GM12878 (cell line): Measurements from ENCODE around the gene GPC6. TPM values are rescaled to one million over a fixed set of nuclear protein-coding genes. Genes with fewer than 3 reads are reported as not detected.

Source experiments
- ATAC-seq: fragments of 200-7000 bp; cut with Tn5 transposase; 3 replicates; pipeline ENCODE4 v1.9.1; 2020; ENCODE audit warnings: mild to moderate bottlenecking, moderate library complexity
- BruUV-seq: library from RNA; stranded (reverse); fragments of 400-500 nt; replicated peaks from 2 replicates; lab custom pipeline; 2021; lab: Mats Ljungman, UMichigan
- CTCF ChIA-PET: fragments of 300-600 bp; sonication (Branson Sonifier 250); formaldehyde crosslinking; extraction: SDS; loops from one replicate; lab custom pipeline; 2021; ENCODE audit warnings: inconsistent platforms; lab: Yijun Ruan, JAX
- POLR2A ChIA-PET: fragments of 350-600 bp; formaldehyde crosslinking; extraction: SDS; loops from one replicate; lab custom pipeline; 2021; ENCODE audit warnings: inconsistent platforms; lab: Charles Lee
- RAD21 ChIA-PET: fragments of 300-600 bp; sonication (Branson Sonifier 250); formaldehyde crosslinking; loops from one replicate; lab custom pipeline; 2023; ENCODE audit warnings: antibody characterized with exemption; ENCODE audit not compliant: unreplicated experiment; lab: Charles Lee
- SMC1A ChIA-PET: fragments of 300-600 bp; sonication (Branson Sonifier 250); formaldehyde crosslinking; loops from one replicate; lab custom pipeline; 2023; ENCODE audit not compliant: unreplicated experiment, uncharacterized antibody; lab: Charles Lee
- DNase-seq: peaks from one replicate; pipeline ENCODE4 v3.0.0-alpha.2; 2011; ENCODE audit warnings: low read depth, low spot score
- FAIRE-seq: peaks from 3 replicates; lab custom pipeline; 2011; peaks lifted over from hg19 to GRCh38; lab: Jason Lieb, UNC
- H2AFZ ChIP-seq: 2 replicates; pipeline ENCODE4 v1.6.0; 2011; ENCODE audit warnings: low read depth, low read length, control low read depth; ENCODE audit not compliant: control insufficient read depth
- H3K27ac ChIP-seq: 2 replicates; pipeline ENCODE4 v1.5.1; 2011; ENCODE audit warnings: control low read depth; ENCODE audit not compliant: control insufficient read depth, insufficient read depth
- H3K27me3 ChIP-seq, 2 experiments: replicated peaks in 1 of 2; 2 replicates each; pipeline versions ENCODE4 v1.6.0 to v1.6.1; 2011; ENCODE audit warnings: low read length in 1 of 2; ENCODE audit not compliant: control insufficient read depth in 2 of 2, insufficient read depth in 2 of 2
- H3K36me3 ChIP-seq, 2 experiments: 2 replicates each; pipeline ENCODE4 v1.5.1; 2011; ENCODE audit warnings: low read length in 1 of 2; ENCODE audit not compliant: control insufficient read depth in 2 of 2, insufficient read depth in 2 of 2
- H3K4me1 ChIP-seq: 2 replicates; pipeline ENCODE4 v1.6.1; 2011; ENCODE audit warnings: mild to moderate bottlenecking, low read length, moderate library complexity, mixed read lengths; ENCODE audit not compliant: control insufficient read depth, insufficient read depth
- H3K4me2 ChIP-seq: 2 replicates; pipeline ENCODE4 v1.6.0; 2011; ENCODE audit warnings: control low read depth; ENCODE audit not compliant: control insufficient read depth, insufficient read depth
- H3K4me3 ChIP-seq: fragments of 200-600 bp; sonication (generic); 2 replicates; pipeline ENCODE4 v1.5.1; 2016
- H3K79me2 ChIP-seq: 2 replicates; pipeline ENCODE4 v1.6.0; 2011; ENCODE audit warnings: low read length; ENCODE audit not compliant: control insufficient read depth, insufficient read depth
- H3K9ac ChIP-seq: 2 replicates; pipeline ENCODE4 v1.8.0; 2011; ENCODE audit warnings: low read length, control low read depth, mixed read lengths; ENCODE audit not compliant: control insufficient read depth, insufficient read depth
- H3K9me3 ChIP-seq: replicated peaks from 3 replicates; pipeline ENCODE4 v1.5.1; 2011; ENCODE audit warnings: mild to moderate bottlenecking, low read length; ENCODE audit not compliant: control insufficient read depth, insufficient read depth
- H4K20me1 ChIP-seq: 2 replicates; pipeline ENCODE4 v1.6.0; 2011; ENCODE audit not compliant: control insufficient read depth, insufficient read depth
- ATF7 ChIP-seq: fragments of 450-650 bp; IDR thresholded peaks from 2 replicates; pipeline ENCODE4 v1.6.1; 2016; ENCODE audit warnings: low read depth, mild to moderate bottlenecking
- CBFB ChIP-seq: IDR thresholded peaks from 2 replicates; pipeline ENCODE4 v1.6.1; 2016; ENCODE audit warnings: antibody characterized with exemption, low read depth
- EZH2 ChIP-seq: IDR thresholded peaks from 2 replicates; pipeline ENCODE4 v1.6.1; 2012; ENCODE audit warnings: low read depth, mild to moderate bottlenecking, control low read depth, inconsistent platforms, low read length, borderline replicate concordance; ENCODE audit not compliant: control insufficient read depth
- IKZF1 ChIP-seq: fragments of 450-650 bp; conservative IDR thresholded peaks from 2 replicates; pipeline ENCODE4 v1.6.1; 2017; ENCODE audit warnings: antibody characterized with exemption, mild to moderate bottlenecking
- LARP7 ChIP-seq: fragments of 450-650 bp; IDR thresholded peaks from 2 replicates; pipeline ENCODE4 v1.6.1; 2017; ENCODE audit warnings: mild to moderate bottlenecking
- MEF2A ChIP-seq: IDR thresholded peaks from 2 replicates; pipeline ENCODE4 v1.6.1; 2011; ENCODE audit warnings: low read depth, mild to moderate bottlenecking, low read length, moderate library complexity; ENCODE audit not compliant: insufficient read depth
- PAX5 ChIP-seq: IDR thresholded peaks from 2 replicates; pipeline ENCODE4 v1.6.1; 2011; ENCODE audit warnings: low read depth, low read length, borderline replicate concordance
- SIN3A ChIP-seq: IDR thresholded peaks from 2 replicates; pipeline ENCODE4 v1.6.1; 2012; ENCODE audit warnings: low read depth, low read length, improper control_type of control experiment
- WGBS: methylation state at CpG from one replicate; pipeline ENCODE4 v1.1.6; 2016; ENCODE audit warnings: low lambda C conversion rate; ENCODE audit not compliant: insufficient replicate concordance, insufficient coverage; ENCODE audit errors: missing lambda C conversion rate; 5-methylcytosine and 5-hydroxymethylcytosine counted together
- in situ Hi-C: fragments of 300-500 bp; cut with MboI; formaldehyde crosslinking; loops from 9 replicates; pipeline ENCODE4 v1.14.3; 2018; ENCODE audit warnings: mixed read lengths
- intact Hi-C: fragments of 100-400 bp; cut with micrococcal nuclease; formaldehyde crosslinking; loops from one replicate; pipeline ENCODE4 v1.14.2; 2022; ENCODE audit not compliant: unreplicated experiment
- polyA plus RNA-seq, 11 experiments: library from polyadenylated mRNA; depleted of rRNA in 4 of 11; unstranded in 6 of 11; stranded (reverse) in 5 of 11; fragments of >200 nt; fragmentation: Nextera tagmentation in 4 of 11; fragmentation: Illumina TruSeq in 1 of 11; extraction: Ambion mirVana in 4 of 11; extraction: Trizol in 1 of 11; gene quantifications; 1 replicate in 1 of 11; 2 replicates in 10 of 11; pipeline versions ENCODE4 v1.2.1 to v1.2.3, GENCODE V29; 2011 to 2016; ENCODE audit warnings: inconsistent platforms in 2 of 11, missing spikeins in 2 of 11, low read depth in 1 of 11
- total RNA-seq, 4 experiments: library from RNA; depleted of rRNA in 3 of 4; stranded (reverse); fragments of >200 nt in 3 of 4; fragmentation: Illumina TruSeq in 1 of 4; extraction: Trizol in 1 of 4; gene quantifications; 2 replicates each; pipeline versions ENCODE4 v1.2.1 to v1.2.3, GENCODE V29; 2013 to 2021
- TF ChIP-seq, protein P1 (sequence below): fragments of 450-650 bp; IDR thresholded peaks from 2 replicates; pipeline ENCODE4 v1.6.1; 2018; ENCODE audit warnings: borderline replicate concordance, mild to moderate bottlenecking; ENCODE audit not compliant: partially characterized antibody
- TF ChIP-seq, protein P2 (sequence below): fragments of 450-650 bp; conservative IDR thresholded peaks from 2 replicates; pipeline ENCODE4 v1.6.1; 2017; ENCODE audit warnings: mild to moderate bottlenecking, moderate library complexity
- TF ChIP-seq, protein P3 (sequence below): fragments of 450-650 bp; IDR thresholded peaks from 2 replicates; pipeline ENCODE4 v1.6.1; 2017; ENCODE audit warnings: mild to moderate bottlenecking
- TF ChIP-seq, protein P4 (sequence below): fragments of 150-350 bp; IDR thresholded peaks from 2 replicates; pipeline ENCODE4 v1.6.1; 2016; ENCODE audit warnings: low read depth, low read length

Gene GPC6
- total and polyA plus RNA-seq, 10 of the 15 experiments (the other 5 are each of a cell fraction or from before 2014, with no cell fraction given) = 0.03 to 0.04 (median 0.03) TPM; not detected in 7

DNA sequence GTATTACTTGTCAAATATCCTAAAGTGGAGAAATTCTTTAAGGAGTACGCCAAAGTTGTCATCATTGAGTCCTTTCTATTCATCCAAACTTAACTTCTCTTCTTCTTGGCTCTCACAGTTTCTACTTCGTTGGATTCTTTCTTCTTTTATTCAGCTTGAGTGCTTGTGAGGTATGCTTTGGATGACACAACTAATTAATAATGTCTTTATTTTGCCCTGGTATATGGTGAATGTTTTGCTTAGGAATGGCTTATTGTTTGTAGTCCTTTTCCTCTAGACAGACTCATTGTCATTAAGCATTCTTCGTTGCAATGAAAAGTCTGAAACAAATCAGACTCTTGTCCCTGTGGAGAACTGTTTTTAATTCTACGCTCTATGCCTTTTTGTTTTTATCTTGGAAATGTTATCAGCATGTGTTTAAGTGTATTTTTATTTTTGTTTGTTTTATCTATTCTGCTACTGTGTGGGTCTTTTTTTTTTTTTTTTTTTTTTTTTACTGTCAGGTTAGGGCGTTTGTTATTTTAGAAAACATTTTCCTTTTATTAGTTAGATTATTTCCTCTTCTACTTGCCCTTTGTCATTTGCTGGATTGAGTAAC is 471.5 kb downstream of the GPC6 start:
- no peaks in the 10 kb centered on the region for H3K4me1 ChIP-seq
- RAD21 ChIA-PET = no interaction called here
- SMC1A ChIA-PET = no interaction called here
- no peak for ATAC-seq
- 0% methylated on average over 5 of the region's 5 CpGs for WGBS
- H3K9me3 ChIP-seq = no peaks in the 10 kb centered on the region
- intact Hi-C loops (no loop called here), in situ Hi-C loops (no loop called here)
- no peak overlapping the region for H3K9ac ChIP-seq
- H3K27me3 ChIP-seq = no peaks in the 10 kb centered on the region
- POLR2A ChIA-PET = no interaction called here
- H2AFZ ChIP-seq = no peak overlapping the region
- H3K27ac ChIP-seq = no peak overlapping the region
- no peaks in the 10 kb centered on the region for H3K79me2 ChIP-seq
- no peaks in the 10 kb centered on the region for H4K20me1 ChIP-seq
- BruUV-seq = no TSS peak
- no peak overlapping the region for H3K4me2 ChIP-seq
- no peak for DNase-seq
- CTCF ChIA-PET = no interaction called here
- no peak for FAIRE-seq
- H3K36me3 ChIP-seq = no peaks in the 10 kb centered on the region
- TF ChIP-seq MEF2A (no peak), ATF7 (no peak), SIN3A (no peak), PAX5 (no peak), IKZF1 (no peak), LARP7 (no peak), EZH2 (no peak), CBFB (no peak)
- TF ChIP-seq, protein P1, sequence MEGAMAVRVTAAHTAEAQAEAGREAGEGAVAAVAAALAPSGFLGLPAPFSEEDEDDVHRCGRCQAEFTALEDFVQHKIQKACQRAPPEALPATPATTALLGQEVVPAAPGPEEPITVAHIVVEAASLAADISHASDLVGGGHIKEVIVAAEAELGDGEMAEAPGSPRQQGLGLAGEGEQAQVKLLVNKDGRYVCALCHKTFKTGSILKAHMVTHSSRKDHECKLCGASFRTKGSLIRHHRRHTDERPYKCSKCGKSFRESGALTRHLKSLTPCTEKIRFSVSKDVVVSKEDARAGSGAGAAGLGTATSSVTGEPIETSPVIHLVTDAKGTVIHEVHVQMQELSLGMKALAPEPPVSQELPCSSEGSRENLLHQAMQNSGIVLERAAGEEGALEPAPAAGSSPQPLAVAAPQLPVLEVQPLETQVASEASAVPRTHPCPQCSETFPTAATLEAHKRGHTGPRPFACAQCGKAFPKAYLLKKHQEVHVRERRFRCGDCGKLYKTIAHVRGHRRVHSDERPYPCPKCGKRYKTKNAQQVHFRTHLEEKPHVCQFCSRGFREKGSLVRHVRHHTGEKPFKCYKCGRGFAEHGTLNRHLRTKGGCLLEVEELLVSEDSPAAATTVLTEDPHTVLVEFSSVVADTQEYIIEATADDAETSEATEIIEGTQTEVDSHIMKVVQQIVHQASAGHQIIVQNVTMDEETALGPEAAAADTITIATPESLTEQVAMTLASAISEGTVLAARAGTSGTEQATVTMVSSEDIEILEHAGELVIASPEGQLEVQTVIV = no peak
- TF ChIP-seq, protein P2, sequence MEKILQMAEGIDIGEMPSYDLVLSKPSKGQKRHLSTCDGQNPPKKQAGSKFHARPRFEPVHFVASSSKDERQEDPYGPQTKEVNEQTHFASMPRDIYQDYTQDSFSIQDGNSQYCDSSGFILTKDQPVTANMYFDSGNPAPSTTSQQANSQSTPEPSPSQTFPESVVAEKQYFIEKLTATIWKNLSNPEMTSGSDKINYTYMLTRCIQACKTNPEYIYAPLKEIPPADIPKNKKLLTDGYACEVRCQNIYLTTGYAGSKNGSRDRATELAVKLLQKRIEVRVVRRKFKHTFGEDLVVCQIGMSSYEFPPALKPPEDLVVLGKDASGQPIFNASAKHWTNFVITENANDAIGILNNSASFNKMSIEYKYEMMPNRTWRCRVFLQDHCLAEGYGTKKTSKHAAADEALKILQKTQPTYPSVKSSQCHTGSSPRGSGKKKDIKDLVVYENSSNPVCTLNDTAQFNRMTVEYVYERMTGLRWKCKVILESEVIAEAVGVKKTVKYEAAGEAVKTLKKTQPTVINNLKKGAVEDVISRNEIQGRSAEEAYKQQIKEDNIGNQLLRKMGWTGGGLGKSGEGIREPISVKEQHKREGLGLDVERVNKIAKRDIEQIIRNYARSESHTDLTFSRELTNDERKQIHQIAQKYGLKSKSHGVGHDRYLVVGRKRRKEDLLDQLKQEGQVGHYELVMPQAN = no peak
- TF ChIP-seq, protein P3, sequence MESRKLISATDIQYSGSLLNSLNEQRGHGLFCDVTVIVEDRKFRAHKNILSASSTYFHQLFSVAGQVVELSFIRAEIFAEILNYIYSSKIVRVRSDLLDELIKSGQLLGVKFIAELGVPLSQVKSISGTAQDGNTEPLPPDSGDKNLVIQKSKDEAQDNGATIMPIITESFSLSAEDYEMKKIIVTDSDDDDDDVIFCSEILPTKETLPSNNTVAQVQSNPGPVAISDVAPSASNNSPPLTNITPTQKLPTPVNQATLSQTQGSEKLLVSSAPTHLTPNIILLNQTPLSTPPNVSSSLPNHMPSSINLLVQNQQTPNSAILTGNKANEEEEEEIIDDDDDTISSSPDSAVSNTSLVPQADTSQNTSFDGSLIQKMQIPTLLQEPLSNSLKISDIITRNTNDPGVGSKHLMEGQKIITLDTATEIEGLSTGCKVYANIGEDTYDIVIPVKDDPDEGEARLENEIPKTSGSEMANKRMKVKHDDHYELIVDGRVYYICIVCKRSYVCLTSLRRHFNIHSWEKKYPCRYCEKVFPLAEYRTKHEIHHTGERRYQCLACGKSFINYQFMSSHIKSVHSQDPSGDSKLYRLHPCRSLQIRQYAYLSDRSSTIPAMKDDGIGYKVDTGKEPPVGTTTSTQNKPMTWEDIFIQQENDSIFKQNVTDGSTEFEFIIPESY = no peak
- TF ChIP-seq, protein P4, sequence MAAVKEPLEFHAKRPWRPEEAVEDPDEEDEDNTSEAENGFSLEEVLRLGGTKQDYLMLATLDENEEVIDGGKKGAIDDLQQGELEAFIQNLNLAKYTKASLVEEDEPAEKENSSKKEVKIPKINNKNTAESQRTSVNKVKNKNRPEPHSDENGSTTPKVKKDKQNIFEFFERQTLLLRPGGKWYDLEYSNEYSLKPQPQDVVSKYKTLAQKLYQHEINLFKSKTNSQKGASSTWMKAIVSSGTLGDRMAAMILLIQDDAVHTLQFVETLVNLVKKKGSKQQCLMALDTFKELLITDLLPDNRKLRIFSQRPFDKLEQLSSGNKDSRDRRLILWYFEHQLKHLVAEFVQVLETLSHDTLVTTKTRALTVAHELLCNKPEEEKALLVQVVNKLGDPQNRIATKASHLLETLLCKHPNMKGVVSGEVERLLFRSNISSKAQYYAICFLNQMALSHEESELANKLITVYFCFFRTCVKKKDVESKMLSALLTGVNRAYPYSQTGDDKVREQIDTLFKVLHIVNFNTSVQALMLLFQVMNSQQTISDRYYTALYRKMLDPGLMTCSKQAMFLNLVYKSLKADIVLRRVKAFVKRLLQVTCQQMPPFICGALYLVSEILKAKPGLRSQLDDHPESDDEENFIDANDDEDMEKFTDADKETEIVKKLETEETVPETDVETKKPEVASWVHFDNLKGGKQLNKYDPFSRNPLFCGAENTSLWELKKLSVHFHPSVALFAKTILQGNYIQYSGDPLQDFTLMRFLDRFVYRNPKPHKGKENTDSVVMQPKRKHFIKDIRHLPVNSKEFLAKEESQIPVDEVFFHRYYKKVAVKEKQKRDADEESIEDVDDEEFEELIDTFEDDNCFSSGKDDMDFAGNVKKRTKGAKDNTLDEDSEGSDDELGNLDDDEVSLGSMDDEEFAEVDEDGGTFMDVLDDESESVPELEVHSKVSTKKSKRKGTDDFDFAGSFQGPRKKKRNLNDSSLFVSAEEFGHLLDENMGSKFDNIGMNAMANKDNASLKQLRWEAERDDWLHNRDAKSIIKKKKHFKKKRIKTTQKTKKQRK = no peak
- H3K4me3 ChIP-seq = no peak overlapping the region
